ENCODE results near the gene ZNF497.
A peak's percentile ranks its signal among the peaks of the same experiment; 100 is the strongest.
"Not testable (repeated sequence)": the region's sequence is repeated elsewhere in the genome, so short reads cannot be mapped to it uniquely, and the experiment has no call there.

Gene ZNF497

DNA sequence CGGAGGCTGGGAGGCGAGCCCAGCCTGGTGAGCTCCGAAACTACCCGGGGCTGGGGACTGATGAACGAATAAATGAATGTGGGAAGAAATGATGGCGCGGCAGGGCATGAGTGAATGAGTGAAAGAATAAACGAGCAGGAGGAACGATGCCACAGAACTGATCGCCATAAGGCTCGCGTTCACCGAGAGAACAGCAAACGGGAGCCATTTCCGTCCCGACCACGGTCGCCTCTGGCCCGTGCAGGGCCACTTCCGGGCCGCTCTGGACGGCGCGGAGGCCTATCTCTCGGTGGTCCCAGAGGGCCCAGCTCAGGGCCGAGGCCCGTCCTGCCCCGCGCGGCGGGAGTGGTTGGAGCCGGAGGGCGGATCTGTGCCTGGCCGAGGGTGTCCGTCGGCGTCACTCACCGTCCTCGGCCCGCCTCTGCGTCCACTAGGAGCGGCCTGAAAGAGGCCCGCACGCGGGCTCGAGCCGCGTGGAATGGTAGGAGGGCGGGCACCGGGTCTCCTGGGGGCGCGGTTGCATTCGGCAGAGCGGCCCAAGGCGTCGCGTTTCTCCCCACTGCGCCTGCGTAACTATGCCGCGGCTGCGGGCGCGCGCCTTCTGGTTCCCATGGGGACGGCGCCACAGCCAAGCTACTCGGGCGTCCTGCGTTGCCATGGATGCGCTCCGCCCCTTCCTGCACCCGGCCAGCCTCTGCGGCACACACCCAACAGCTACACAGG, at the start of gene ZNF497:
Gene ZNF497, minus strand, starts transcription at position 480 of the 723 bp plus-strand sequence. CDS start 5,116 bp downstream, outside the sequence.
- FAIRE-seq: no peak

GRCh38 chr19:58409010-58409790, 46.6 kb upstream of the ZNF497 start:
- FAIRE-seq: no peak

DNA sequence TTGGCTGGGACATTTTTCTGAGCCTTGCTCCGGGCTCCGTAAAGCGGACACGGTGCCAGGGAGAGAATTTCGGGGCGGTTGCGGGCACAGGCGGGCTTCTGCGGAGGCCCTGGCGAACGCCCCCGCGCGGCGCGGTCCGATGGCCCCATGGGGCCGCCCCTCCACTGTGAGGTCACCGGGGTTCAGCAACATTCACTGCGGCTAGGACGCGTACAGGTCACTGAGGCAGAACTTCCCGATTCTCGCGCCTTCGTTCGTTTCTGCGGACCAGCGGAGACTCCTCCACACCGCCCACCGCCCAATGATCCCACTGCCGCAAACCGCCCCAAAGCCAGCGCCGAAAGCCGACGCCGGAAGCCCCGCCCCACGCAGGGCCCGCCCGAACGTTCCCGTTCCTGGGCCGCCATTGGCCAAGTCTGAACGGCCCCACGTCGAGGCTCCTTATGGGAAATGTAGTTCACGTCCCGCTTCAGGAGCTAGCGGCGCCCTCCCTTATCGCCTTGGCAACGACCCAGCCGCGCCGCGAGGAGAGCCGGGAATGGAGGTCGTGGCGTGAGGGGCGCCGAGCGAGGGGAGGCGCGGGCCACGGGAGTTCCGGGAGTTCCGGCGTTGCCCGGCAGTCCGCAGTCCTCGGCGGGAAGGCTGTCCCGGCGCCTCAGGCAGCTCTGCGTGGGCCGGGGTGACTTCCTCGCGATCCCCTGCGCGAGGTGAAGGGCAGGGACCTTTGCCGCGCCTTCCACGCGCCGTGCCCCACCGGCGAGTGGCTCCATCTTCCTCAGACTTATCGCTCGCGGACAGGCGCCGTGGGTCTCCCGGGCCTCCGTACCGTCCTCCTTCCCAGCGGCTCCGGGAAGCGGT, 45.8 kb upstream of the ZNF497 start, which contains the start of gene ZNF584:
Gene ZNF584, plus strand, starts transcription at position 498 of the 858 bp plus-strand sequence. CDS start 499 bp downstream, outside the sequence.
- no peak for FAIRE-seq

GRCh38 chr19:58407658-58408151, 45.2 kb upstream of the ZNF497 start:
- FAIRE-seq: no peak

DNA sequence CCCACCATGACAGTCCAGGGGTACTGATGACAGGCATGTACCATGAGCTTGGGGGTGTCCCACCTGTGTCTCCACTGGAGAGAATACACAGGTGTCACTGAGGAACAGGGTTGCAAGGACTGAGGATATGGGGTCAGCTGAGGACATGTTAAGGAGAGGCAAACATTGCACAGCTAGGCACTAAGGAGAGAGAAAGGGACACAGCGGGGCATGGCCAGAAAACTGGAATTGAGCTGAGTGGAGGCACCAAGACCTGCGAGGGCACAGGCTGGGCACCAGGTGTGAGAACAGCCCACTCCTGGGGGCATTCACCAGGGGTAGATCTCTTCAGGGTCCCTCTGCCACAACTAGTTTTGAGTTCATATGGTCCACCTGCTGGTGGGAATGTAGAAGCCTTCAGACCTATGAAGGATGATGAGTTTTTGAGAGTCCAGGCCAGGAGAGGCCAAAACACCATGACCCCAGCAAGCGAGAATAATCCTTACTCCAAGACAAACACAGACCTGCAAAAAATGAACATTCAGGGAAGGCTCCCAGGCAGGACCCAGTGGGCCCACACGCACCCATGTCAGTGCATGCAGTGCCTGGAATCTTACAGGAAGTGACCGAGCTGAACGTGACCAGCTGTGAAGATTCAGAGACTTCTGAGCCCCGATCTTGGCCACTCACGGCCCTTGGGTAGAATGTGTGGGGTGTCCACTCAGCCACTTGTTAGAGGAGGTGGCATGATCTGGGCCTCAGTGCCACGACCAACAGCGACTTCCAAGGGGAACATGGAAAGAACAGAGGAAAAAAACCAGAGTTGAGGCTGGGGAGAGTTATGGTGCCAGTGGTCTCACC, 44.5 kb upstream of the ZNF497 start:
- FAIRE-seq: no peak

DNA sequence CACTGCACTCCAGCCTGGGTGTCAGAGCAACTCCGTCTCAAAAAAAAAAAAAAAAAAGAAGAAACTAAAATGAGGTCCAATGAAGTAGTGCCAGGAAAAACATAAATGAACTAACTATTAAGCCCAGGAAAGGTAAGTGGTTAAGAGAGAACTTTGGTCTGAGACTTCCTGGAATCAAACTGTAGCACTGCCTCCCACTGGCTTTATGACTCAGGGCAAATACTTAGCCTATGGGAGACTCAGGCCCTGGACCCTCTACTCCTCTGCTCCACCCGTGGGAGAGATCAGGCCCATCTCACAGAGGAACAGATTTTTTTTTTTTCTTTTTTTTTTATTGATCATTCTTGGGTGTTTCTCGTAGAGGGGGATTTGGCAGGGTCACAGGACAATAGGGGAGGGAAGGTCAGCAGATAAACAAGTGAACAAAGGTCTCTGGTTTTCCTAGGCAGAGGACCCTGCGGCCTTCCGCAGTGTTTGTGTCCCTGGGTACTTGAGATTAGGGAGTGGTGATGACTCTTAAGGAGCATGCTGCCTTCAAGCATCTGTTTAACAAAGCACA, 41.4 kb upstream of the ZNF497 start:
- FAIRE-seq: not testable (repeated sequence)

GRCh38 chr19:58401840-58402421, 39.4 kb upstream of the ZNF497 start:
- no peak for FAIRE-seq

- FAIRE-seq: peak; percentile 28
These were observed 38.6 kb upstream of the ZNF497 start for GRCh38 chr19:58400916-58401839.

DNA sequence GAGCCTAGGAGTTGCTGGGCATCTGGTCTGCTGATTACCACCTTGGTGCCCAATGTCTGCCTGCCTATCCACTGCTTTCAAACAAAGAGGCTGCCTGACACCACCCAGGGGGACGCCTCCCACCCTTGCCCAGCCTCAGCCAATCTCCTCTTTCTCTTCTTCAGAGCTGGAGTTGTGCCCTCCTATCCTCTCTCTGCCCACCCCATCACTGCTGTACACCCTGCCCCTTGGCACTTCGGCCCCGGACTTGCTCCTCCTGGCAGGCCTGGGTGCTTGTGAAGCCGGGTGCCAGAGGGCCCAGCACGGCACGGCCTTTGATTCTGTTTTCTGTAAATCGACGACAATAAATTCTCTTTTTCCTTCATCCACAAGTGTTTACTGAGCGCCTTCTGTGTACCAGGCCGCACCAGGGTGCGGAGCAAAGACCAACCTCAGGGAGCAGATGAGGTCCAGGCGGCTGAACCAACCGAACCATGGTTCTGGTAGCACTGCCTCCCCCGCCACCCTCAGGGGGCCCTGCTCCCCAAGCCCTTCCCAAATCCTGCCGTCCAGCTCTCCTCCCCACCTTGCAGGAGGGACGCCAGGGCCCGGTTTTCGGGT, 37.9 kb upstream of the ZNF497 start:
- FAIRE-seq: no peak

DNA sequence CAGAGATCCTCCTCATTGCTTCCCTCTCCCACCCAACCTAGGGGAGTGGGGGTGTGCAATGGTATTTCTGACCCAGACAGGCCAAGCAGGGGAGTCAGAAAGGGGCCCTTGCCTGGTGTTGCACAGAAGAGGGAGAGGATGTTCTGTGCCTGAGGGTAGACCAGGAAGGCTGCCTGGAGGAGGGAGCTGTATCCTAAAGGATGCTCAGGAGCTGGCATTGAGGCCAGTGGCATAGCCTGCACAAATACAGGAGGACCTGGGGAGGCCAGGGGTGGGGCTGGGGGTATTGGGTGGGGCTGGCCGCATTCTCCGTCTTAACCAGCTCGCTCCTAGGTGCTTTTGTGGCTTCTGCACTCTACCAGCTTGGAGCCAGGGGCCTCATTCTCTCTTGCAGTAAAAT, 37.4 kb upstream of the ZNF497 start:
- no peak for FAIRE-seq

- FAIRE-seq: no peak
These were observed 36.0 kb upstream of the ZNF497 start for GRCh38 chr19:58398545-58398944.

DNA sequence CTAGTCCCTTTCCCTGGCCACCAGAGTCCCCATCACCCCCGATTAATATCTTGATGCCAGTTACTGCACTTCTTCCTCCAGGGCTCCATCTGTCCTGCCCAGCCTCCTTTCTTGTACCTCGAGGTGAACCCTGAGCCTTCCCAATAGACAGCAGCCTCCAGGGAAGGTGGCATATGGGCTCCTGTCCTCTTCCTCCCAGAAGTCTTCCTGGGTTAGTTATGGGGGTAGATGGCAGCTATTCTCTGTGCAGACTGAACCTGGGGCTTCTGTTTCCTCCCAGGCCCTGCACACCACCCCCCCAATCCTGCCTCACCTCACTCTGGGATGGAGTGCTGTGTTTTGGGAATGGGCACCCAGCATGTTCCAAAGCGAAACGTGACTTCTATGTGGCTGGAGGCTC, 35.5 kb upstream of the ZNF497 start:
- FAIRE-seq: no peak

DNA sequence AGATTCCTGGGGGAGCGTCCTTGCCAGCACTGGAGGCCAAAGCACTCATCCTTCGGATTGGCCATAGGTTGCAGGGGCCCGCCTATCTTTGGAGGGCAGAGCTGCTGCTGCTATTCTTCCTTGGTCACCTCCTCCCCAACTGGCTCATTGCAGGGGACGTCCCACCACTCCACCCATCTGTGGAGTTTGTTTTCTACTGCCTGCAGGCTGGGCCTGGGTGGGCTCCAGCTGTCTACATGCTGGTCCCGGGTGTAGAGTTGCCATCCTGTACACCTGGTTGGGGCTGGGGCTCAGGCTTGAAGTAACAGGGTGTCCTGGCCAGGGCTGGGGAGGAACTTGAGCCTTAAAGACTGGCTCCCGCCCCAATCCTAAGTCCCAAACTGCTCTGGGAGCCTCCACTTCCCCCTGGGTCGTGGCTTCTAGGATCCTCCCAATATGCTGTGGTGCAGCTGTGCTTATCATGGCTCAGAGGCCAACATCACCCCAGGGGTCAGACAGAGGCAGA, 35.0 kb upstream of the ZNF497 start:
- no peak for FAIRE-seq

DNA sequence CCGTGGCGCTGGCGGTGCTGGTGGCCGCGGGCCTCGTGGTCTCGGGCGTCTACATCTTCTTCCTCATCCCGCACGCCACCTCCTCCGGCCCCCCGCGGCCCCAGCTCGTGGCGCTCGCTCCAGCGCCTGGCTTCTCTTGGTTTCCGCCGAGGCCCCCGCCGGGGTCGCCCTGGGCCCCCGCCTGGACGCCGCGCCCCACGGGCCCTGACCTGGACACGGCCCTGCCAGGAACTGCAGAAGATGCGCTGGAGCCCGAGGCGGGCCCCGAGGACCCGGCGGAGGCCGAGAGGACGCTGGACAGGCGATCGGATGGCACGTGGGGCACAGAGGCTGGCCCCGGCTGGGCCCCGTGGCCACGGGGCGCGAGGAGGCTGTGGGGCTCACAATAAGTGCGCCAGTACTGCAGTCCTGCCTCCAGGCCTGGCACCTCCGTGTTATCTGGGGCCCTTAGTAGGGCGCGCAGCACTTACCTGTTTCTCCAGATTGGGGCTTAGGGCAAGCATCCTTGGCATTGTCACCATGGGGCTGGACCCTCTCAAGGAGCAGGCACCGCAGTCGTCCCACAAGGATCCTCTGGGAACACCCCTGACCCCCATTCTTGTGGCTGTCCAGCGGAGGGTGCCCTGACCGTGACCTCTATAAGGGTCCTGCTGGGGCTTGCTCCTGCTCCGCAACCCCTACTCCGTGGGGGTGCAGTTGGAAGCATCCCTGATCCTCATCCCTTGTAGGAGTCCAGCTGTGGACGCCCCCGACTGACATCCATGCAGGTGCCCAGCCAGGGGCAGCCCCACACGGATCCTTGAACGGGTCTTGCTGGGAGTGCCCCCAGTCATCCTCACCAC, 34.4 kb upstream of the ZNF497 start:
- FAIRE-seq: no peak

- FAIRE-seq: no peak
These were observed 33.6 kb upstream of the ZNF497 start for GRCh38 chr19:58395979-58396627.

DNA sequence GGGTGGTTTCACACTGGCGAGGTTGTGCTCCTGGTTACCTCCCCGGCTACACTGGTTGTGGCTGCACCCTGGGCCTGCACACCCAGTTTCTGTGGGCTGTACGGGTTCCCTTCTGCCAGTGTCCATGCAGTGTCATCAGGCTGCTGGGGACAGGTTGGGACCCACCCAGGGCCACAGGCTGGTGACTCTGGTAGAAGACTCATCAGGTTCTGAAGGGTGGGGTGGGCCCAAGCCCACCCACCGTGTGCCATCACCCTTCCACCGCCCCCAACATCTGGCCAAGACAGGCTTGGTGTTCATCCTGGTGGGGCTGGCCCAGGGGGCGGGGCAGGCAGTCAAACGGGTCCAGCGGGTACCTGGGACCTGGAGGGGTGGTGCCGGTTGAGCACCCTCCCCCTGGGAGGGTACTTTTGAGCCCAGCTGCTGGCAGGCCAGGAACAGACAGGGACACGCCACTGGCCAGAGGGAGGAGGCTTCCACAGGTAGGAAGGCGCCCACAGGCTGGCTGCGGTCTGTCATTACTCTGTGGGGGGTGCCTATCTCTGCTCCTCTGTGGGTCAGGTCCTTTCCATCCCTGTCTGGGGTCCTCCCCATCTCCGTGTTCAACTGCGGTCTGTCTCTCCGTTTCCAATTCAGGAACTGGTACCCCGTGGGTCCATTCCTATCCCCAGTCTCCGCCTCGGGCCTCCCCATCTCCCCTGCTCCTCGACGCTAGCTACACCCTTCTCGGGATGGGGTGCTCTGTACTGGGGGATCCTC, 32.8 kb upstream of the ZNF497 start, which contains the start of gene RNF225:
Gene RNF225, plus strand, starts transcription at position 437 of the 759 bp plus-strand sequence. CDS start 434 bp downstream, outside the sequence.
- FAIRE-seq: no peak

GRCh38 chr19:58394821-58395219, 32.3 kb upstream of the ZNF497 start:
- FAIRE-seq: no peak
